ENCODE measurements around the gene BRMS1.
A peak's percentile ranks its signal among the peaks of the same experiment; 100 is the strongest.

Gene BRMS1

GRCh38 chr11:66338276-66339161, 6.4 kb downstream of the BRMS1 start:
- no peak for DNase-seq (ENCODE audit: low read depth in 1 of 2, low spot score in 1 of 2)

DNA sequence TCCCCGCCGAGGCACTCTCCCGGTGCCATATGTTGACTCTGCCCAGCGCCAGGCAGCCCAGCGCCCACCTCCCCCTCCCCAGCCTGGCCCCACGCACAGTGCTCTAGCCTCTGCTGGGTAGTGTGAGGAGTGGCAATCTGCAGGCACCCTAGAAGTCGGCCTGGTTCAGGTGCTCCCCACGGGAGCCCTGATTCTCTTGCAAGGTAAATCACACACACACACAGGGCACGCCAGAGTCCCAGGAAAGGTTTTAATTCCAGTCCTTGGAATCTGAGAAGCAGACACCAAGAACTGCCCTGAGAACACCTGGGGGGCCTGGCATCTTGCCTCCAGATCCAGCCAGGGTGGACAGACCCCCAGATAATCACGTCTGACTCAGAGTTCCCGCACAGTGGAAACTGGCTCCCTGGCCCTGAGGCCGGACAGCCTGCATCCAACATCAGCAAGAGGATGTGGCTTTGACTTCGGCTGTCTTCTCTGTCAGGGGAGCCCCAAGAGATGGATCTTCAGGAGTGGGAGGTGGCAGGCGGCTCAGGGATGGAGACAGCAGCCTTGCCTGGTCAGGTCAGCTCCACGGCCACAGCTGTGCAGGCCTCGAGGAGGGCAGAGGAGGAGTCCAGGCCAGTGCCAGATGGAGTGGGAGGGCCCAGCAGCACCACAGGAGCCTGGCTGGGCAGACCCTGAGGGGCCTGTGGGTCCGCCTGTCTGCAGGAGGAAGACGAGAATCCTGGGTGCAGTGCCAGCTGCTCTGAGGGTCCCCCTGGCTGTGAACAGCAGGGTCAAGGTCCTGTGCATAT, 7.6 kb downstream of the BRMS1 start:
- no peak for DNase-seq (ENCODE audit: low read depth in 1 of 2, low spot score in 1 of 2)

- DNase-seq (ENCODE audit: low read depth in 1 of 2, low spot score in 1 of 2), result no peak
Measured at GRCh38 chr11:66336234-66337102, 8.4 kb downstream of the BRMS1 start, which contains the start of gene RIN1. Gene RIN1, minus strand, starts transcription at chr11:66336434. Its CDS starts 32 bp downstream, at chr11:66336402.

DNA sequence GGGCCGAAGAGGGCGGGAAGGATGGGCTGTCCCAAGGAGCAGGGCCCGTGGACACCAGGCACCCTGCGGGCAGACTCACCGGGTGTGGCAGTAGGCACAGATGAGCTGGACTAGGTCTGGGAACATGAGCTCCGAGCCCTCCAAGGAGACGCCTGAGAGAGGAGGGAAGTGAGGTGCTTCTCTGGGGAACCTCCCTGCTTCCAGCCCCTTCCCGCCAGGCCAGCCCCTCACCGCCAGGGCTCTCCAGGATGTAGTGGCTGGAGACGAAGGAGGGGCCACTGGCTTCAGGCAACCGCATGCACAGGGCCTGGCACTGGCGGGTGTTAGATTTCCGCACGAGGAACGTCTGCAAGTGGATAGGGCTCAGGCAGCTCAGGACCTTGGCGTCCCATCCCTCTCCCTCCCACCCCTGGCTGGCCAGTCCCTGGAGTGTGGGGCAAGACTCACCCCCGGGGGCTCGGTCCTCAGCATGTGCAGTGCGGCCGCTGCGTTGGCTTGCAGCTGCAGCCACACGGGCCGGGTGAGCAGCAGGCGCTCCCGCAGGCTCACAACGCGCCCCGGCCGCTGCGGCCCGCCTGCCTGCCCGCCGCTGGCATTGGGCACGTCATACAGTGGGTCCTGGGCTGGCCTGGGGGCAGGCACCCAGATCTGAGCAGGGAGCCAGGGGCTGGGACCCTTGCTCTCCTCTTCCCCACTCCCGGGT, 9.2 kb downstream of the BRMS1 start:
- no peak for DNase-seq (ENCODE audit: low read depth in 1 of 2, low spot score in 1 of 2)

- no peak for DNase-seq (ENCODE audit: low read depth in 1 of 2, low spot score in 1 of 2)
Measured at GRCh38 chr11:66334605-66335442, 10.1 kb downstream of the BRMS1 start.

DNA sequence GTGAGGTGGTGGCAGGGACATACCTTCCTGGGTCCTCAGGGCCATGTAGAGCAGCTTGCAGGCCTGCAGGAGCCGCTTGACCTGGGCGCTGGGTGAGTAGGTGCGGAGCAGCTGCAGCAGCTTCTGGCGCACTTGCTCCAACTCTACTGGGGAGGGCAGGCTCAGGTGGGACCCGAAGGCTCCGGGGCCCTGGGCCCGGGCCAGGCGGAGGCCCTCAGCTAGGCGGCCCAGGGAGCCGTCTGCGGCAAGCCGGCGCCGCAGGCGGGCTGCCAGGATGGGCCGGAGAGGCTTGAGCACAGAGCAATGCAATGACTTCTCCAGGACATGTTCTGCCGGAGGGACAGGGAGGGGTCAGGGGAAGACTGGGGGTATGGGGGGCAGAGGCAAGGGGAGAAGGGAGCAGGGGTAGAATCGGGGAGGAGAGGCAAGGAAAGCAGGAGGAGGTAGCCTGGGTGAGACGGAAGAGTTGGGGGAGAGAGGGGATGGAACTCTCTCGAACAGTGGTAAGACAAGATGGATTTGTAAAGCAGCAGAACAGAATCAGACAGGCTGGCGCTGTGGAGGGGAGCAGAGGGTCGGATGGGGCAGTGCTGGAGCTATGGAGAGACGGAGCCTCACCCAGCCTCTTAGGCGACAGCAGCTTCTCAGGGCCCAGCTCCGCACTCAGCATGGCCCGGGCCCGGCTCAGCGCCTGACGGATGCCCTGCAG, 10.9 kb downstream of the BRMS1 start:
- no peak for DNase-seq (ENCODE audit: low read depth in 1 of 2, low spot score in 1 of 2)

DNA sequence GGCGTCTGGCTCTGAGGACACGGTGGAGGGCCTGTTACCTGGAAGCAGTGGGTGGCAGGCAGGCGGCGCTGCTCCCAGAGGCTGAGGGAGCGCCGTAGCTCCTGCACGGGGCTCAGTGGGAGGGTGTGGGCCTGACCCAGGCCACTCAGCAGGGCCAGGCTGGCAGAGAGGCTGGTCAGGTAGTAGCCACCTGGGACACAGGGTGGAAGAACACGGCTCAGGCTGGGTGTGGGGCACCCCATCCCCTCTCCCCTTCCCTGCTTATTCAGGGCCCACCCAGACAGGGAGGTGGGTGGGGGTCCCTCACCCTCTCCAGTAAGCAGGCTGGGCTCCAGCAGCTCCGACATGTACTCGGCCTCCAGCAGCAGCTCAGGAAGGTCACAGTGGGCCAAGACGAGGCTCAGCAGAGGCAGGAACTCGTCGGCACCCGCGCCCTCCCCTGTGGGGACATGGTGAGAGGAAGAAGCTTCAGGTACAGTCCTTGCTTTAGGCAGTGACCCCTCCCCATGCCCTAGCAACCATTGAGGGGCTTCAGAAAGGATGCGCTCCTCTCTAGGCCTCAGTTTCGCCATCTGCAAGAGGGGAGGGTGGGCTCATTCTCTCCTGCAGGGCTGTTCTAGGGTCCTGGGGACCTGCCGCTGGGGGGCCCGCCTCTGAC, 11.6 kb downstream of the BRMS1 start:
- DNase-seq (ENCODE audit: low read depth in 1 of 2, low spot score in 1 of 2), result no peak

- no peak for DNase-seq (ENCODE audit: low read depth in 1 of 2, low spot score in 1 of 2)
Measured at GRCh38 chr11:66332371-66333219, 12.3 kb downstream of the BRMS1 start.

- no peak for DNase-seq (ENCODE audit: low read depth in 1 of 2, low spot score in 1 of 2)
Measured at GRCh38 chr11:66331542-66332370, 13.1 kb downstream of the BRMS1 start.

DNA sequence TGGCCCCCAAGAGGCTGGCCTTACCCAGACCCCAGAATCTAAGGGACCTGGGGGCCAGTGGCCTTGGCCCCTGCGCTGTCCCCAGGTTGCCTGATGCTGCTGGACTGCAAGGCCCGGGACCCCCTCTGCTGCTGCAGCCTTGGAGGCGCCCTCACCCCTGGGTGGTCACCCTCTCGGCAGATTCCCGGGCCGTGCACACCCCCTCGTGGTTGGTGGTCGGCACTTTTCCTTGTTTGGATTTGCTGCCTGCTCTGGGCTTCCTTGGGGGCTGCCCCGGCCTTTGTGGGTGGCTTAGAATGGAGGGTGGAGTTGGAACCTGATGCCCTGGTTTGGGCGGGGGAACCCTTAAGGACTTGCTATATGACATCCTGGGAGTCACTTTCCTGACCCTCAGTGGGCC, 14.0 kb downstream of the BRMS1 start:
- DNase-seq (ENCODE audit: low read depth in 1 of 2, low spot score in 1 of 2), result no peak

DNA sequence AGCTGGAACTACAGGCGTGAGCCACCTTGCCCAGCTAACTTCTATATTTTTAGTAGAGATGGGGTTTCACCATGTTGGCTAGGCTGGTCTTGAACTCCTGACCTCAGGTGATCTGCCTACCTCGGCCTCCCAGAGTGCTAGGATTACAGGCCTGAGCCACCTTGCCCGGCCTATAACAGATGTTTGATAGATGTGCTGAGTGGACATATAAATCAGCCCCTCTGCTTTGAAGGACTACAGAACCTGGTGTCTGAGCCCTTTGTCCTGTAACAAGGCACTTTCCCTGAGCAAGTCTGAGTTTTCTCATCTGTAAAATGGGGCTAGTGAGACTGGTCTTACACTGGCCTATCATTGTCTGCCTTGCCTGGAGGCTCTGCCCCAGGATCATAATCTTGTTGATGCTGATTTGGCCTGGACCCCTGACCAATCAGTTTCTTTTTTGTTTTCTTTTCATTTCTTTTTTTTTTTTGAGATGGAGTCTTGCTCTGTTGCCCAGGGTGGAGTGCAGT, 15.7 kb downstream of the BRMS1 start:
- DNase-seq (ENCODE audit: low read depth in 1 of 2, low spot score in 1 of 2), result no peak

DNA sequence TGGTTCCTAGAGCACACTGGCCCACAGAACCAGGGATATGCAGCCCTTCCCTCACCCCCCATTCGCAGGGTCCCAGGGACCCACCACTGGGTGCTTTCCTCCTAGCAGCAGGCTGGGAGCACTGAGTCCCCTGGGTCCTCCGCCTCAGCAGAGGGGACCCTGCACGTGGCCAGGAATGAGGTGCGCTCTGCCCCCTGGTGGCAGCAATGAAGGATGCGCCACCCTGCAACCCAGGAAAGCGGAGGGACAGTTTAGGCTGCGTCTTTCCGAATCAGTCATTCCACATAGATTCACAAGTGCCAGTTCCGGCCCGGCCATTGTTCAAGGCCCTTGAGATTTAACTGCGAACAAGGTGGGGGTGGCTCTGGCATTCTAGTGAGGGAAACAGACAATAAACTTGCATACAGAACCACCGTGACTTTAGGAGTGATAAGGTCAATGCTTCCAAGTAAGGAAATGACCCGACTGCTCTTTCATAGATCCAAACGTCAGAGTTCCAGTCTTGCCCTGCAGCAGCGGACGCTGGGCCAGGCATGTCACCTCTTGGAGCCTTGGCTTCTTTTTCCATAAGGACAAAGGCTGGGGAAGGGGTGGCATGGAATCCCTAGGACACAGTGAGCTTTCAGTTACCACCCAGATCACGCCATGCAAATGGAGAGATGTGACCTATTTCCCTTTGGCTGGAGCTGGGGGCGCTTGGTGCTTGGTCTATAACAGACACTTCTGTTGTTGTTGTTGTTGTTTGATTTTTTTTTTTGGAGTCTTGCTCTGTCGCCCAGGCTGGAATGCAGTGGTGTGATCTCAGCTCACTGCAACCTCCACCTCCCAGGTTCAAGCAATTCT, 16.4 kb downstream of the BRMS1 start:
- DNase-seq (ENCODE audit: low read depth in 1 of 2, low spot score in 1 of 2), result peak; percentile 65 to 74

- no peak for DNase-seq (ENCODE audit: low read depth in 1 of 2, low spot score in 1 of 2)
Measured at GRCh38 chr11:66328031-66328301, 16.9 kb downstream of the BRMS1 start.

- DNase-seq (ENCODE audit: low read depth in 1 of 2, low spot score in 1 of 2), result no peak
Measured at GRCh38 chr11:66327171-66328030, 17.5 kb downstream of the BRMS1 start.

Data from activated T-helper 1 cell treated with anti-CD3 and anti-CD28 coated beads, Interleukin-2, amount 50 U/mL, for 16 hours (primary cell).